ENCODE data around the gene NDUFS6. TPM values are rescaled to one million over a fixed set of nuclear protein-coding genes. Genes with fewer than 3 reads are reported as not detected.

NDUFS6 gene
- total RNA-seq, 1 experiment from 2014 or later = 72.8 TPM

DNA sequence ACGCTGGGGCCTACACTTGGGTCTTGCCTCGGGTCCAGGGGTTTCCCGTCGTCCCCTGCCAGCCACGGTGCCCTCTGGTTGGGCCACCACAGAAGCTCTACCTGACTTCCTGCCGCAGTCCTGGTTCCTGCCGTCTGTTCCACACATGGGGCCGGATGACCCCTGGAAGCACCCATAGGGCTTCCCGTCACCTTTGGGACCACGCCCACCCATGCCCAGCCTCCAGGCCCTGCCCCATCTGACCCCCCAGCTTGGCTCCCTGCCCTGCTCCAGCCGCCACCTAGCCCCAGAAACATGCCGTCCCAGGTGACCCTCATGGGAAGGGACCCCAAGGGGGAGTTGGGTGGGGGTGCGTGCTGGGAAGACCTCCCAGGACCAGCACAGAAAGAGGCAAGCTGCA lies 15.2 kb upstream of the NDUFS6 start:
- peaks cover 21% of the 10 kb centered on the region for H3K4me1 ChIP-seq (ENCODE audit: insufficient read depth, low read length, poor library complexity, severe bottlenecking)
- H3K9me3 ChIP-seq (ENCODE audit: low read depth, low read length, poor library complexity, severe bottlenecking) = no peaks in the 10 kb centered on the region
- no TSS peak for BruUV-seq (replicated peaks)
- POLR2A ChIA-PET (ENCODE audit: low non-redundant PET) = no interaction called here
- intact Hi-C loops (cut with micrococcal nuclease; ENCODE audit: unreplicated experiment) = no loop called here
- H3K27ac ChIP-seq (ENCODE audit: low read depth, low read length, poor library complexity, severe bottlenecking) = no peak overlapping the region
- no peak for DNase-seq (ENCODE audit: low spot score)
- no peaks in the 10 kb centered on the region for H3K36me3 ChIP-seq (ENCODE audit: insufficient read depth, low read length, poor library complexity, severe bottlenecking)
- no peak for TF ChIP-seq EZH2 (IDR thresholded peaks at IDR 0.05; ENCODE audit: borderline replicate concordance, low read depth, low read length, poor library complexity, severe bottlenecking)
- TF ChIP-seq, protein P1, sequence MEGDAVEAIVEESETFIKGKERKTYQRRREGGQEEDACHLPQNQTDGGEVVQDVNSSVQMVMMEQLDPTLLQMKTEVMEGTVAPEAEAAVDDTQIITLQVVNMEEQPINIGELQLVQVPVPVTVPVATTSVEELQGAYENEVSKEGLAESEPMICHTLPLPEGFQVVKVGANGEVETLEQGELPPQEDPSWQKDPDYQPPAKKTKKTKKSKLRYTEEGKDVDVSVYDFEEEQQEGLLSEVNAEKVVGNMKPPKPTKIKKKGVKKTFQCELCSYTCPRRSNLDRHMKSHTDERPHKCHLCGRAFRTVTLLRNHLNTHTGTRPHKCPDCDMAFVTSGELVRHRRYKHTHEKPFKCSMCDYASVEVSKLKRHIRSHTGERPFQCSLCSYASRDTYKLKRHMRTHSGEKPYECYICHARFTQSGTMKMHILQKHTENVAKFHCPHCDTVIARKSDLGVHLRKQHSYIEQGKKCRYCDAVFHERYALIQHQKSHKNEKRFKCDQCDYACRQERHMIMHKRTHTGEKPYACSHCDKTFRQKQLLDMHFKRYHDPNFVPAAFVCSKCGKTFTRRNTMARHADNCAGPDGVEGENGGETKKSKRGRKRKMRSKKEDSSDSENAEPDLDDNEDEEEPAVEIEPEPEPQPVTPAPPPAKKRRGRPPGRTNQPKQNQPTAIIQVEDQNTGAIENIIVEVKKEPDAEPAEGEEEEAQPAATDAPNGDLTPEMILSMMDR (conservative IDR thresholded peaks at IDR 0.05; ENCODE audit: low read depth, low read length) = no peak
- CTCF ChIA-PET = no interaction called here
- H3K4me3 ChIP-seq (ENCODE audit: low read depth, low read length, poor library complexity, severe bottlenecking) = no peak overlapping the region
- no peaks in the 10 kb centered on the region for H3K27me3 ChIP-seq (replicated peaks; ENCODE audit: insufficient read depth, low read depth, low read length, poor library complexity)

- intact Hi-C loops (cut with micrococcal nuclease; ENCODE audit: unreplicated experiment) = no loop called here
- Histone ChIP-seq H3K27ac (ENCODE audit: low read depth, low read length, poor library complexity, severe bottlenecking) (no peak overlapping the region), H3K36me3 (ENCODE audit: insufficient read depth, low read length, poor library complexity, severe bottlenecking) (no peaks in the 10 kb centered on the region), H3K27me3 (replicated peaks; ENCODE audit: insufficient read depth, low read depth, low read length, poor library complexity) (no peaks in the 10 kb centered on the region), H3K4me1 (ENCODE audit: insufficient read depth, low read length, poor library complexity, severe bottlenecking) (peaks cover 21% of the 10 kb centered on the region), H3K9me3 (ENCODE audit: low read depth, low read length, poor library complexity, severe bottlenecking) (no peaks in the 10 kb centered on the region), H3K4me3 (ENCODE audit: low read depth, low read length, poor library complexity, severe bottlenecking) (no peak overlapping the region)
- TF ChIP-seq, protein P1 (conservative IDR thresholded peaks at IDR 0.05; ENCODE audit: low read depth, low read length) = no peak
- TF ChIP-seq EZH2 (IDR thresholded peaks at IDR 0.05; ENCODE audit: borderline replicate concordance, low read depth, low read length, poor library complexity, severe bottlenecking) = no peak
- ChIA-PET CTCF (no interaction called here), POLR2A (ENCODE audit: low non-redundant PET) (no interaction called here)
- no TSS peak for BruUV-seq (replicated peaks)
- no peak for DNase-seq (ENCODE audit: low spot score)
Measured at GRCh38 chr5:1786621-1787471, 14.4 kb upstream of the NDUFS6 start.

DNA sequence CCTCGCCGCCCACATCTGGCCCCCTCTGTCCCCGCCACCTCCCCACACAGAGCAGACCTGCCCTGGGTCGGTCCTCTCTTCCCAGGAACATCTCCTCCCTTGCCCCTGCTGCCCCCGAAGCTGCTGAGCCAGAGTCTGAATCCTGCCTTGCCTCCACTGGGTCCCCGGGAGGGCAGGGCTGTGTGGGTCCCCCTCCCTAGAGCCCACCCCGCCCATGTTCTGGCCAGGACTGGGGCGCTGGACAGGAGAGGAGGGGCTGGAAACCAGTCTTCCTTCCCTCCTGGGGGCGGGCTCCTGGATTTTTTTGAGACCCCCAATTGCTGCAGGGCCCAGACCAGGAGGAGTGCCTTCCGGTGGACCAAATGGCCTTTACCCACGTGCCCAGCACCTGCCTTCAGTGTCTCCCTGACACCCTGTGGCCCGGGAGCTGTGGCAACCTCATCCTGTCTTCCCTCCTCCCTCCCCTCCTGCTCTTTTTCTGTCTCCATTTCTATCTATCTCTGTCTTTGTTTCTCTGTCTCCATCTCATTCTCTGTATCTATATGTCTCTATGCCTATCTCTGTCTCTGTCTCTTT lies 13.6 kb upstream of the NDUFS6 start:
- H3K36me3 ChIP-seq (ENCODE audit: insufficient read depth, low read length, poor library complexity, severe bottlenecking) = no peaks in the 10 kb centered on the region
- TF ChIP-seq, protein P1 (conservative IDR thresholded peaks at IDR 0.05; ENCODE audit: low read depth, low read length) = no peak
- no peak for TF ChIP-seq EZH2 (IDR thresholded peaks at IDR 0.05; ENCODE audit: borderline replicate concordance, low read depth, low read length, poor library complexity, severe bottlenecking)
- CTCF ChIA-PET = no interaction called here
- H3K9me3 ChIP-seq (ENCODE audit: low read depth, low read length, poor library complexity, severe bottlenecking) = no peaks in the 10 kb centered on the region
- intact Hi-C loops (cut with micrococcal nuclease; ENCODE audit: unreplicated experiment) = no loop called here
- H3K27me3 ChIP-seq (replicated peaks; ENCODE audit: insufficient read depth, low read depth, low read length, poor library complexity) = no peaks in the 10 kb centered on the region
- POLR2A ChIA-PET (ENCODE audit: low non-redundant PET) = no interaction called here
- H3K4me3 ChIP-seq (ENCODE audit: low read depth, low read length, poor library complexity, severe bottlenecking) = no peak overlapping the region
- H3K4me1 ChIP-seq (ENCODE audit: insufficient read depth, low read length, poor library complexity, severe bottlenecking) = peaks cover 21% of the 10 kb centered on the region
- no TSS peak for BruUV-seq (replicated peaks)
- DNase-seq (ENCODE audit: low spot score) = no peak
- no peak overlapping the region for H3K27ac ChIP-seq (ENCODE audit: low read depth, low read length, poor library complexity, severe bottlenecking)
